Chondrocyte (in vitro differentiated cells): ENCODE data around the gene NUMBL. TPM values are rescaled to one million over a fixed set of nuclear protein-coding genes. Genes with fewer than 3 reads are reported as not detected.

Experiments
- DNase-seq: peaks from one replicate; pipeline ENCODE4 v3.0.0; 2021; ENCODE audit warnings: mixed read lengths, low spot score
- H3K27ac Mint-ChIP-seq: one replicate; pipeline ENCODE4 v1.8.0; 2021; ENCODE audit warnings: mild to moderate bottlenecking, moderate library complexity, mixed read lengths; ENCODE audit not compliant: unreplicated experiment
- H3K27me3 Mint-ChIP-seq: 2 replicates; pipeline ENCODE4 v1.8.0; 2021; ENCODE audit warnings: low read depth, mixed read lengths
- H3K36me3 Mint-ChIP-seq: 2 replicates; pipeline ENCODE4 v1.8.0; 2021; ENCODE audit warnings: low read depth, mixed read lengths
- H3K4me1 Mint-ChIP-seq: 2 replicates; pipeline ENCODE4 v1.8.0; 2021; ENCODE audit warnings: low read depth, mild to moderate bottlenecking, mixed read lengths
- H3K4me3 Mint-ChIP-seq: one replicate; pipeline ENCODE4 v1.8.0; 2021; ENCODE audit warnings: mild to moderate bottlenecking, moderate library complexity, mixed read lengths; ENCODE audit not compliant: unreplicated experiment
- H3K9me3 Mint-ChIP-seq: 2 replicates; pipeline ENCODE4 v1.8.0; 2021; ENCODE audit warnings: low read depth, mixed read lengths
- total RNA-seq: library from RNA; stranded (reverse); gene quantifications from 3 replicates; pipeline ENCODE4 v1.2.1, GENCODE V29; 2021
- TF ChIP-seq, protein P1 (sequence below): fragments of 200-600 bp; sonication (generic); IDR thresholded peaks from 2 replicates; pipeline ENCODE4 v1.5.0; 2021; ENCODE audit warnings: antibody characterized with exemption, mild to moderate bottlenecking, moderate library complexity

NUMBL gene
- total RNA-seq, 1 donor from 2014 or later = 121 TPM

DNA sequence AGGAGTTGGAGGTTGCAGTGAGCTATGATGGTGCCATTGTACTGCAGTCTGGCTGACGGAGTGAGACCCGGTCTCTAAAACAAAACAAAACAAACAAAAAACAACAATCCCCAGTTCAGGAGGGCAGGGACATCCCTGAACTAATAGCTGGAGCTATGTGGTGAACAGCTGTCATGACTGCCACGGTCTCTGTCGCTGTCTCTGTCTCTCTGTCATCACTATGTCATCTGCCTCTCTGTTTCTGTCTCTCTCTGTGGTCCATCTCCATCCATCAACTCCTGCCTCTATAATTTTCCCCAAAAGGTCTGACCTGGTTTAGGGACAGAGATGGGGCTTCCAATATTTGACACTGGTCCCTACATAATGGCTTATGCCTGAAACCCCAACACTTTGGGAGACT, 33.9 kb upstream of the NUMBL start:
- Mint-ChIP-seq H3K27ac (peak overlapping the region; percentile 30), H3K4me3 (no peak overlapping the region), H3K4me1 (peaks cover 36% of the 10 kb centered on the region), H3K27me3 (no peaks in the 10 kb centered on the region), H3K9me3 (no peaks in the 10 kb centered on the region), H3K36me3 (peaks cover 29% of the 10 kb centered on the region)
- TF ChIP-seq, protein P1, sequence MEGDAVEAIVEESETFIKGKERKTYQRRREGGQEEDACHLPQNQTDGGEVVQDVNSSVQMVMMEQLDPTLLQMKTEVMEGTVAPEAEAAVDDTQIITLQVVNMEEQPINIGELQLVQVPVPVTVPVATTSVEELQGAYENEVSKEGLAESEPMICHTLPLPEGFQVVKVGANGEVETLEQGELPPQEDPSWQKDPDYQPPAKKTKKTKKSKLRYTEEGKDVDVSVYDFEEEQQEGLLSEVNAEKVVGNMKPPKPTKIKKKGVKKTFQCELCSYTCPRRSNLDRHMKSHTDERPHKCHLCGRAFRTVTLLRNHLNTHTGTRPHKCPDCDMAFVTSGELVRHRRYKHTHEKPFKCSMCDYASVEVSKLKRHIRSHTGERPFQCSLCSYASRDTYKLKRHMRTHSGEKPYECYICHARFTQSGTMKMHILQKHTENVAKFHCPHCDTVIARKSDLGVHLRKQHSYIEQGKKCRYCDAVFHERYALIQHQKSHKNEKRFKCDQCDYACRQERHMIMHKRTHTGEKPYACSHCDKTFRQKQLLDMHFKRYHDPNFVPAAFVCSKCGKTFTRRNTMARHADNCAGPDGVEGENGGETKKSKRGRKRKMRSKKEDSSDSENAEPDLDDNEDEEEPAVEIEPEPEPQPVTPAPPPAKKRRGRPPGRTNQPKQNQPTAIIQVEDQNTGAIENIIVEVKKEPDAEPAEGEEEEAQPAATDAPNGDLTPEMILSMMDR = no peak
- DNase-seq = no peak

DNA sequence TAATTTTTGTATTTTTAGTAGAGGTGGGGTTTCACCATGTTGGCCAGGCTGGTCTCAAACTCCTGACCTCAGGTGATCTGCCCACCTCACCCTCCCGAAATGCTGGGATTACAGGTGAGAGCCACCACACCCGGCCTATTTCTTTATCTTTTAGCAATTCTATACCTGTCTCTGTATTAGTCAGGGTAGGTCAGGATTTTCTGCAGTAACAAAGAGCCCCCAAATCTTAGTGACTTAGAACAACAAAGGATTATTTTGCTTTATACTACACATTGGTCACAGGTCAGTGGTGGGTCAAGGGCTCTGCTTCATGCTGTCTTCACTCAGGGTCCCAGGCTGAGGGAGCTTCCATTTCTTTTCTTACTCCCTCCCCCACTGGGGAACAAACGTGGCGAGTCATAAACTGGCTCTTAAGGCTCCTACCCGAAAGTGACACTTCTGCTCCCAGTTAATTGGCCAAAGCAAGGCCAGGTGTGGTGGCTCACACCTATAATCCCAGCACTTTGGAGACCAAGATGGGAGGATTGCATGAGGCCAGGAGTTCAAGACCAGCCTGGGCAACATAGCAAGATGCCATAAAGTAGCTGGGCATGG, 33.3 kb upstream of the NUMBL start:
- H3K27ac Mint-ChIP-seq = no peak overlapping the region
- TF ChIP-seq, protein P1 = no peak
- H3K4me3 Mint-ChIP-seq = no peak overlapping the region
- no peaks in the 10 kb centered on the region for H3K9me3 Mint-ChIP-seq
- no peaks in the 10 kb centered on the region for H3K27me3 Mint-ChIP-seq
- peaks cover 37% of the 10 kb centered on the region for H3K4me1 Mint-ChIP-seq
- DNase-seq = no peak
- peaks cover 29% of the 10 kb centered on the region for H3K36me3 Mint-ChIP-seq

DNA sequence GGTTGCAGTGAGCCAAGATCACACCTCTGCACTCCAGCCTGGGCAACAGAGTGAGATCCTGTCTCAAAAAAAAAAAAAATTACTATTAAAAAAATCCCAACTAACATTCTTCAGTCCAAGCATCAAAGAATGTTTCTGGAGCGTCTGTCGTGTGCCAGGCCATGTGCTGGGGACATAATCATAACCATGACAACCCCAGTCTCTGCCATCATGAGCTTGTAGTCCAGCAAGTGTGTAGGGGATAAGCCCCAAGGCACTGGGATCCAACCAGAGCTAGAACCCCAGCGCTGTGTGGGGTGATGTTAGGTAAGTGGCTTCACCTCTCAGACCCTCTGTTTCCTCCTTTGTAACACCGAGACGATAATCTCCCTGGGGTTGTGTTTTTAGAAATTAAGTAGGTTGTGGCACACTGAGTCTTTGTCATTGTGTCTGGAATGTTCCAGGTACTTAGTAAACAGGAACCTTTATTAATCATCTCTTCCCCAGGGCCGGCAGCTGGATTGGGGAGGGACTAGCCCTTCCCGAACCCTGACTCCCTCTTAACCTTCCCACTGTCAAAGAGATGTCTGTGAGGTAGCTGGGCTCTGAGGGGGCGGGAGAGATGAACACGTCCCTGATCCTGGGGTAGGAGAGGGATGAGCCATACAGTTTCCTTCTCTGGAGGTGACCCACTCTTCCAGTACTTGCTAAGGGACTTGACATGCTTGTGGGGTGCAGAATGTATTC, 31.6 kb upstream of the NUMBL start:
- Mint-ChIP-seq H3K4me1 (peaks cover 41% of the 10 kb centered on the region), H3K4me3 (no peak overlapping the region), H3K9me3 (no peaks in the 10 kb centered on the region), H3K36me3 (peaks cover 25% of the 10 kb centered on the region), H3K27ac (peak overlapping the region; percentile 4), H3K27me3 (no peaks in the 10 kb centered on the region)
- DNase-seq = no peak
- TF ChIP-seq, protein P1 = no peak

DNA sequence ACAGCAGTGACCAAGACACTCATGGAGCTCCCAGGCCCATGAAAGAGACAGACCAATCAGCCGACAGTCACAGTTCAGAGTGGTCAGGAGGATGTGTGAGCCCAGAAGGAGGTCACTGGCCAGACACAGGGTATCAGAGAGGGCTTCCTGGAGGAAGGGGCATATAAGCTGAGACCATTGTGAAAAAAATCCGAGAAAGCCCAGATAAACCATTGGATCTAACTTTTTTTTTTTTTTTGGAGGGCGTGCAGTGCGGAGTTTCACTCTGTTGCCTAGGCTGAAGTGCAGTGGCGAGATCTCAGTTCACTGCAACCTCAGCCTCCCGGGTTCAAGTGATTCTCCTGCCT, 30.7 kb upstream of the NUMBL start:
- DNase-seq = no peak
- Mint-ChIP-seq H3K9me3 (no peaks in the 10 kb centered on the region), H3K36me3 (peaks cover 25% of the 10 kb centered on the region), H3K27me3 (no peaks in the 10 kb centered on the region), H3K4me3 (peak overlapping the region; percentile 97), H3K27ac (peak overlapping the region; percentile 45), H3K4me1 (peaks cover 44% of the 10 kb centered on the region)
- TF ChIP-seq, protein P1 = no peak

DNA sequence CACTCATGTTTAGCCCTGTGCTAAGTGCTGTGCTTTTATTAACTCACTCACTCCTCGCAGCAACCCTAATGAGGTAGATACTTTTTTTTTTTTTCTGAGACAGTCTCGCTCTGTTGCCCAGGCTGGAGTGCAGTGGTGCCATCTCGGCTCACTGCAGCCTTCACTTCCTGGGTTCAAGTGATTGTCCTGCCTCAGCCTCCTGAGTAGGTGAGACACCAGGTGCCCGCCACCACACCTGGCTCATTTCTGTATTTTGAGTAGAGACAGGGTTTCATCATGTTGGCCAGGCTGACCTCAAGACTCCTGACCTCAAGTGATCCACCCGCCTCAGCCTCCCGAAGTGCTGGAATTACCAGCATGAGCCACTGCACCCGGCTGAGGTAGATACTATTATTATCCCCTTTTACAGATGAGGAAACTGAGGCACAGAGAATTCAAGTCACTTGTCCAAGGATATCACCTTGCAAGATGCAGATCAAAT, 29.0 kb upstream of the NUMBL start:
- no peaks in the 10 kb centered on the region for H3K9me3 Mint-ChIP-seq
- H3K36me3 Mint-ChIP-seq = peaks cover 19% of the 10 kb centered on the region
- peaks cover 57% of the 10 kb centered on the region for H3K4me1 Mint-ChIP-seq
- no peak for DNase-seq
- peak overlapping the region; percentile 97 for H3K4me3 Mint-ChIP-seq
- H3K27ac Mint-ChIP-seq = peak overlapping the region; percentile 100
- no peaks in the 10 kb centered on the region for H3K27me3 Mint-ChIP-seq
- TF ChIP-seq, protein P1 = no peak
